IMR-90 (cell line): ENCODE data around the gene ATP2B2. TPM values are rescaled to one million over a fixed set of nuclear protein-coding genes. Genes with fewer than 3 reads are reported as not detected.

ENCODE experiments used
- ATAC-seq: fragments of 200-7000 bp; cut with Tn5 transposase; 2 replicates; pipeline ENCODE4 v1.9.1; 2020; ENCODE audit warnings: low read depth, mild to moderate bottlenecking, moderate library complexity
- BruUV-seq: library from RNA; stranded (reverse); fragments of 400-500 nt; replicated peaks from 2 replicates; lab custom pipeline; 2021; lab: Mats Ljungman, UMichigan
- CTCF ChIA-PET: fragments of 300-600 bp; formaldehyde crosslinking; extraction: SDS; loops from one replicate; lab custom pipeline; 2021; ENCODE audit warnings: antibody characterized with exemption; lab: Yijun Ruan, JAX
- POLR2A ChIA-PET: fragments of 300-600 bp; sonication (Branson Sonifier 250); formaldehyde crosslinking; loops from one replicate; lab custom pipeline; 2022; ENCODE audit warnings: antibody characterized with exemption; ENCODE audit not compliant: unreplicated experiment; lab: Charles Lee
- DNase-seq: peaks from one replicate; pipeline ENCODE4 v3.0.0; 2013
- H2AFZ ChIP-seq: replicated peaks from 2 replicates; pipeline ENCODE3; 2013; ENCODE audit warnings: low read length, mild to moderate bottlenecking; ENCODE audit not compliant: poor library complexity
- H2AK5ac ChIP-seq: 2 replicates; pipeline ENCODE4 v1.6.1; 2013; ENCODE audit warnings: low read depth, low read length, inconsistent platforms
- H2AK9ac ChIP-seq: replicated peaks from 2 replicates; pipeline ENCODE3; 2013; ENCODE audit warnings: mild to moderate bottlenecking, low read depth, low read length, moderate library complexity; ENCODE audit not compliant: poor library complexity
- H2BK120ac ChIP-seq: 2 replicates; pipeline ENCODE4 v1.6.1; 2013; ENCODE audit warnings: low read depth, low read length, inconsistent platforms
- H2BK15ac ChIP-seq: 3 replicates; pipeline ENCODE4 v1.6.1; 2013; ENCODE audit warnings: low read depth, low read length, inconsistent platforms
- H2BK20ac ChIP-seq: 2 replicates; pipeline ENCODE4 v1.6.1; 2013; ENCODE audit warnings: low read depth, mild to moderate bottlenecking, inconsistent platforms, low read length, moderate library complexity
- H2BK5ac ChIP-seq: 2 replicates; pipeline ENCODE4 v1.6.1; 2013; ENCODE audit warnings: mild to moderate bottlenecking, low read depth, low read length, inconsistent platforms; ENCODE audit not compliant: poor library complexity, severe bottlenecking
- H3K14ac ChIP-seq: replicated peaks from 2 replicates; pipeline ENCODE4 v1.6.1; 2013; ENCODE audit warnings: low read depth, low read length, inconsistent platforms
- H3K18ac ChIP-seq: 2 replicates; pipeline ENCODE4 v1.6.1; 2013; ENCODE audit warnings: low read depth, low read length, control low read depth
- H3K23ac ChIP-seq: 2 replicates; pipeline ENCODE4 v1.6.1; 2013; ENCODE audit warnings: low read depth, low read length, inconsistent platforms
- H3K27ac ChIP-seq: 2 replicates; pipeline ENCODE4 v1.5.1; 2013; ENCODE audit warnings: mild to moderate bottlenecking, control low read depth, low read length; ENCODE audit not compliant: insufficient read depth
- H3K27me3 ChIP-seq: 2 replicates; pipeline ENCODE4 v1.6.1; 2013; ENCODE audit warnings: low read length; ENCODE audit not compliant: control insufficient read depth, insufficient read depth
- H3K36me3 ChIP-seq: 2 replicates; pipeline ENCODE4 v1.6.1; 2013; ENCODE audit warnings: low read length, mixed read lengths; ENCODE audit not compliant: control insufficient read depth, insufficient read depth
- H3K4ac ChIP-seq: 2 replicates; pipeline ENCODE4 v1.6.1; 2013; ENCODE audit warnings: low read depth, low read length, inconsistent platforms
- H3K4me1 ChIP-seq: 2 replicates; pipeline ENCODE4 v1.6.1; 2013; ENCODE audit warnings: low read length, mixed read lengths; ENCODE audit not compliant: control insufficient read depth, insufficient read depth
- H3K4me2 ChIP-seq: 2 replicates; pipeline ENCODE4 v1.6.1; 2013; ENCODE audit warnings: low read depth, mild to moderate bottlenecking, control low read depth, low read length, moderate library complexity
- H3K4me3 ChIP-seq: 2 replicates; pipeline ENCODE4 v1.5.1; 2013; ENCODE audit warnings: low read depth, mild to moderate bottlenecking, control low read depth, low read length, moderate library complexity; ENCODE audit not compliant: insufficient read depth
- H3K56ac ChIP-seq: 2 replicates; pipeline ENCODE4 v1.6.1; 2013; ENCODE audit warnings: low read length, inconsistent platforms; ENCODE audit not compliant: insufficient read depth; ENCODE audit errors: extremely low read depth
- H3K79me1 ChIP-seq, 2 experiments: 2 replicates each; pipeline ENCODE4 v1.6.1; 2013; ENCODE audit warnings: low read length in 2 of 2, inconsistent platforms in 1 of 2, low read depth in 1 of 2
- H3K9ac ChIP-seq: 2 replicates; pipeline ENCODE4 v1.6.1; 2013; ENCODE audit warnings: low read depth, low read length, control low read depth
- H3K9me1 ChIP-seq: 2 replicates; pipeline ENCODE4 v1.6.1; 2013; ENCODE audit warnings: low read length, inconsistent platforms; ENCODE audit not compliant: insufficient read depth
- H3K9me3 ChIP-seq: 2 replicates; pipeline ENCODE4 v1.6.1; 2013; ENCODE audit warnings: low read length; ENCODE audit not compliant: control insufficient read depth, insufficient read depth
- H4K20me1 ChIP-seq: 2 replicates; pipeline ENCODE4 v1.6.1; 2013; ENCODE audit warnings: low read length, inconsistent platforms; ENCODE audit not compliant: insufficient read depth
- H4K5ac ChIP-seq: 2 replicates; pipeline ENCODE4 v1.6.1; 2013; ENCODE audit warnings: mild to moderate bottlenecking, low read depth, low read length, control low read depth
- H4K8ac ChIP-seq, 2 experiments: 2 replicates each; pipeline ENCODE4 v1.6.1; 2013; ENCODE audit warnings: low read depth in 2 of 2, low read length in 2 of 2, control low read depth in 1 of 2, inconsistent platforms in 1 of 2
- H4K91ac ChIP-seq: 2 replicates; pipeline ENCODE4 v1.6.1; 2013; ENCODE audit warnings: low read depth, low read length, inconsistent platforms; ENCODE audit not compliant: insufficient read depth
- FOS ChIP-seq: fragments of 150-350 bp; IDR thresholded peaks from 2 replicates; pipeline ENCODE4 v1.6.1; 2016; ENCODE audit warnings: low read depth, low read length
- MAZ ChIP-seq: IDR thresholded peaks from 2 replicates; pipeline ENCODE4 v1.6.1; 2012; ENCODE audit warnings: low read depth, mild to moderate bottlenecking, low read length, improper control_type of control experiment, moderate library complexity, borderline replicate concordance
- MXI1 ChIP-seq: IDR thresholded peaks from 2 replicates; pipeline ENCODE4 v1.6.1; 2012; ENCODE audit warnings: low read depth, mild to moderate bottlenecking, low read length, moderate library complexity, borderline replicate concordance
- RFX5 ChIP-seq: IDR thresholded peaks from 2 replicates; pipeline ENCODE4 v1.8.0; 2012; ENCODE audit warnings: low read depth, mild to moderate bottlenecking, low read length, moderate library complexity
- WGBS, 2 experiments: methylation state at CpG; one replicate each; pipeline versions ENCODE4 v1.1.5 to v1.1.7; 2013; ENCODE audit warnings: missing lambda C conversion rate in 2 of 2; ENCODE audit not compliant: insufficient read length in 1 of 2; ENCODE audit errors: extremely low coverage in 2 of 2; 5-methylcytosine and 5-hydroxymethylcytosine counted together
- dilution Hi-C: fragments of 300-500 bp; cut with HindIII; formaldehyde crosslinking; loops from one replicate; pipeline ENCODE4 v1.14.3; 2018; ENCODE audit warnings: low sequenced_read_pairs; ENCODE audit not compliant: unreplicated experiment
- in situ Hi-C: fragments of 300-500 bp; cut with MboI; formaldehyde crosslinking; loops from 3 replicates; pipeline ENCODE4 v1.14.3; 2019; ENCODE audit warnings: low sequenced_read_pairs, inconsistent platforms, mixed read lengths
- intact Hi-C: fragments of 100-400 bp; cut with micrococcal nuclease; formaldehyde crosslinking; loops from 2 replicates; pipeline ENCODE4 v1.10.0; 2022
- polyA plus RNA-seq, 3 experiments: library from polyadenylated mRNA; depleted of rRNA; stranded (reverse); fragments of >200 nt; gene quantifications; 2 replicates each; pipeline ENCODE4 v1.2.3, GENCODE V29; 2012; ENCODE audit warnings: low replicate concordance in 1 of 3
- total RNA-seq: library from RNA; depleted of rRNA; stranded (reverse); fragments of >200 nt; gene quantifications from 2 replicates; pipeline ENCODE4 v1.2.3, GENCODE V29; 2012
- TF ChIP-seq, protein P1 (sequence below): fragments of 150-350 bp; IDR thresholded peaks from 2 replicates; pipeline ENCODE4 v1.6.1; 2017; ENCODE audit warnings: mild to moderate bottlenecking, antibody characterized with exemption, low read length, low read depth

The ATP2B2 gene
- total and polyA plus RNA-seq, 2 of the 4 experiments (the other 2 are of a cell fraction): under 0.01 to 0.02 TPM

DNA sequence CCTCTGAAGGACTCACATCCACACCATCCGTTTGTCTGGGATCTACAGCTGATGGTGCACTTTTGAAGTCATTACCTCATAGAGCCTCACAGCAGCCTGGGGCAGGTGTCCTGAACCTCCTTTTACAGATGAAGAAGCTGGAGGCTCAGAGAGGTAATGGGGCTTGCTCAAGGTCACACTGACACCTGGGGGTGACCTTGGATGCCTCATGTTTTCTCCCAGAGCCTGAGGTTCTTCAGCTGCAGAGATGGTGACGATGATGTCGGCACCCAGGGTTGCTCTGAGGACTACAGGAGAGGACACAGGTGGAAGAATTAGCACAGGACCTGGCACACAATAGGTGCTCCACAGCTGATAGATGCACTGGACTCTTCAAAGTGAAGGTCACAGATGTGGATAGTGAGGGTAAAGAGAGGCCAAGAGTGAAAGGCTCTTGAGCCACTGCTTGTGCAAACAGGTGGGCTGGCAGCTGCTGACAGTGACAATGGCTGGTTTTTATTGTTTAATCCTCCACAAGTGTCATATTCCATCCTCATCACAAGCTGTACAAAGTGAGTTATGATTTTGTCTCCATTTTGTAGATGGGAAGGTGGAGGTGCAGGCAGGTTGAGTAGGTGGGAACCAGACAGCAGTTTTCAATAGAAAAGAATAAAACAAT, 17.4 kb upstream of the ATP2B2 start:
- in situ Hi-C loops: no loop called here
- no peaks in the 10 kb centered on the region for H3K9me1 ChIP-seq
- BruUV-seq: no TSS peak

More for the DNA sequence above, 17.4 kb upstream of the ATP2B2 start:
- peaks cover 23% of the 10 kb centered on the region for H3K27me3 ChIP-seq
- ChIA-PET POLR2A (interaction anchor here (0.5 kb wide), 1 partner anchor 290 kb away, joined by 3 read pairs; no protein-coding TSS in a partner anchor), CTCF (no interaction called here)
- dilution Hi-C loops (no loop called here), intact Hi-C loops (no loop called here)
- H2AK9ac ChIP-seq: no peak overlapping the region
- H3K4ac ChIP-seq: no peak overlapping the region
- no peak overlapping the region for H3K14ac ChIP-seq
- no peak overlapping the region for H2BK120ac ChIP-seq
- no peak overlapping the region for H4K8ac ChIP-seq
- H4K20me1 ChIP-seq: no peaks in the 10 kb centered on the region
- H3K56ac ChIP-seq: no peak overlapping the region
- no peak overlapping the region for H3K4me2 ChIP-seq
- H3K27ac ChIP-seq: no peak overlapping the region
- no peak overlapping the region for H3K23ac ChIP-seq
- H3K79me1 ChIP-seq: no peaks in the 10 kb centered on the region
- no peak overlapping the region for H3K18ac ChIP-seq
- H2BK5ac ChIP-seq: no peak overlapping the region
- no peak overlapping the region for H2BK20ac ChIP-seq
- H4K5ac ChIP-seq: no peak overlapping the region
- H2BK15ac ChIP-seq: no peak overlapping the region
- ATAC-seq (no peak), DNase-seq (no peak)
- no peak overlapping the region for H3K9ac ChIP-seq
- no peak overlapping the region for H2AFZ ChIP-seq
- no peaks in the 10 kb centered on the region for H3K9me3 ChIP-seq
- TF ChIP-seq MAZ: no peak
- TF ChIP-seq FOS: no peak
- TF ChIP-seq RFX5: no peak
- TF ChIP-seq MXI1: no peak
- TF ChIP-seq, protein P1, sequence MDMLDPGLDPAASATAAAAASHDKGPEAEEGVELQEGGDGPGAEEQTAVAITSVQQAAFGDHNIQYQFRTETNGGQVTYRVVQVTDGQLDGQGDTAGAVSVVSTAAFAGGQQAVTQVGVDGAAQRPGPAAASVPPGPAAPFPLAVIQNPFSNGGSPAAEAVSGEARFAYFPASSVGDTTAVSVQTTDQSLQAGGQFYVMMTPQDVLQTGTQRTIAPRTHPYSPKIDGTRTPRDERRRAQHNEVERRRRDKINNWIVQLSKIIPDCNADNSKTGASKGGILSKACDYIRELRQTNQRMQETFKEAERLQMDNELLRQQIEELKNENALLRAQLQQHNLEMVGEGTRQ: no peak
- H3K36me3 ChIP-seq: no peaks in the 10 kb centered on the region
- H2AK5ac ChIP-seq: no peak overlapping the region
- peaks cover 6% of the 10 kb centered on the region; the same call in 1 of the 2 replicates for H3K4me1 ChIP-seq
- no peak overlapping the region for H3K4me3 ChIP-seq
- WGBS, 2 experiments: 67% methylated on average over 2 of the region's 3 CpGs; no CpG with 5 or more reads in 1 of the 2 experiments
- no peak overlapping the region for H4K91ac ChIP-seq
